ENCODE results near the gene TIPARP. TPM values are rescaled to one million over a fixed set of nuclear protein-coding genes. Genes with fewer than 3 reads are reported as not detected.
"Not testable (repeated sequence)": the region's sequence is repeated elsewhere in the genome, so short reads cannot be mapped to it uniquely, and the experiment has no call there.

TIPARP gene
- total RNA-seq, 3 donors from 2014 or later: 28.5 to 103 (median 45.1) TPM

DNA sequence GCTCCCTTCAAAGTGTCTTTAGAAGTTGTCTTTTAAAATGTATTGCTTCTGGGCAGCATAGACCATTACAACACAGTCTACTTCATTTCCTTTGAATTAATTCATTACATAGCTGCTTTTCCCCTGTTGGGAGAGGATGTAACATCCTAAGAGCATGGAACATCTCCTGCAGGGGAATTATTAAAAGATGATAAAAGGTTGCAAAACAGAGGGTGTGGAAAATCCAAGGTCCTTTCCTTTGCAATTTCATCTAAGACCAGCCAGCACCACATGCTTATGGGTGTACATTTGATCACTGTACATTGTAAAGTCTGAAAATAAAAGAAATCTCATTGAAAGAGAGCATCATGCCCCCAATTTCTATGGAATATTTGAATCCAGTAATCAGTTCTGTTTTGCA, 57.4 kb downstream of the TIPARP start:
- Histone ChIP-seq H3K27ac (no peak overlapping the region), H3K4me1 (no peaks in the 10 kb centered on the region), H3K4me3 (no peak overlapping the region), H3K27me3 (no peaks in the 10 kb centered on the region), H3K9me3 (no peaks in the 10 kb centered on the region), H3K36me3 (no peaks in the 10 kb centered on the region)
- no peak for DNase-seq (ENCODE audit: low spot score in 2 of 2)
- TF ChIP-seq POLR2A (IDR thresholded peaks at IDR 0.05): no peak
- TF ChIP-seq, protein P1, sequence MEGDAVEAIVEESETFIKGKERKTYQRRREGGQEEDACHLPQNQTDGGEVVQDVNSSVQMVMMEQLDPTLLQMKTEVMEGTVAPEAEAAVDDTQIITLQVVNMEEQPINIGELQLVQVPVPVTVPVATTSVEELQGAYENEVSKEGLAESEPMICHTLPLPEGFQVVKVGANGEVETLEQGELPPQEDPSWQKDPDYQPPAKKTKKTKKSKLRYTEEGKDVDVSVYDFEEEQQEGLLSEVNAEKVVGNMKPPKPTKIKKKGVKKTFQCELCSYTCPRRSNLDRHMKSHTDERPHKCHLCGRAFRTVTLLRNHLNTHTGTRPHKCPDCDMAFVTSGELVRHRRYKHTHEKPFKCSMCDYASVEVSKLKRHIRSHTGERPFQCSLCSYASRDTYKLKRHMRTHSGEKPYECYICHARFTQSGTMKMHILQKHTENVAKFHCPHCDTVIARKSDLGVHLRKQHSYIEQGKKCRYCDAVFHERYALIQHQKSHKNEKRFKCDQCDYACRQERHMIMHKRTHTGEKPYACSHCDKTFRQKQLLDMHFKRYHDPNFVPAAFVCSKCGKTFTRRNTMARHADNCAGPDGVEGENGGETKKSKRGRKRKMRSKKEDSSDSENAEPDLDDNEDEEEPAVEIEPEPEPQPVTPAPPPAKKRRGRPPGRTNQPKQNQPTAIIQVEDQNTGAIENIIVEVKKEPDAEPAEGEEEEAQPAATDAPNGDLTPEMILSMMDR (IDR thresholded peaks at IDR 0.05): no peak
- TF ChIP-seq POLR2AphosphoS5 (IDR thresholded peaks at IDR 0.05): no peak
- intact Hi-C loops (cut with DNase I; ENCODE audit: low total_unique reads): no loop called here

DNA sequence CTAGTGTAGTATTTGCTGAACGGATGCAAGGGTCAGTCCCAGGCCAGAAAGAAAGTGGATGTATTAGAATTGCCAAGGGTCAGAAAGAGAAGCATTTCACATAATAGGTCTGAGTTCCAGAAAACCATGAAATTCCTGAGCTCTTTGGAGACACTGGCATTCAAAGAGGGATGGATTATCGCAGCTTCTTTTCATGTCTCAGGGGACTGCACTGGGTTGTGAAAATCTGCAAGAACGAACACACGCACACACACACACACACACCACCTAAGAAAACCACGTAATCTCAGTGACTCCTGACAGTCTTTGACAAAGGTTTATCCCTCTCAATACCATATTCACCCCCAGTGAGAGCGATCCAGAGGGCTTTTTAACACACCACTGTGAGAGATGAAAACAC, 57.9 kb downstream of the TIPARP start:
- TF ChIP-seq POLR2A (IDR thresholded peaks at IDR 0.05): no peak
- H3K27me3 ChIP-seq: no peaks in the 10 kb centered on the region
- no peaks in the 10 kb centered on the region for H3K36me3 ChIP-seq
- H3K4me3 ChIP-seq: no peak overlapping the region
- no peaks in the 10 kb centered on the region for H3K4me1 ChIP-seq
- no peaks in the 10 kb centered on the region for H3K9me3 ChIP-seq
- H3K27ac ChIP-seq: no peak overlapping the region
- no peak for DNase-seq (ENCODE audit: low spot score in 2 of 2)
- intact Hi-C loops (cut with DNase I; ENCODE audit: low total_unique reads): no loop called here

DNA sequence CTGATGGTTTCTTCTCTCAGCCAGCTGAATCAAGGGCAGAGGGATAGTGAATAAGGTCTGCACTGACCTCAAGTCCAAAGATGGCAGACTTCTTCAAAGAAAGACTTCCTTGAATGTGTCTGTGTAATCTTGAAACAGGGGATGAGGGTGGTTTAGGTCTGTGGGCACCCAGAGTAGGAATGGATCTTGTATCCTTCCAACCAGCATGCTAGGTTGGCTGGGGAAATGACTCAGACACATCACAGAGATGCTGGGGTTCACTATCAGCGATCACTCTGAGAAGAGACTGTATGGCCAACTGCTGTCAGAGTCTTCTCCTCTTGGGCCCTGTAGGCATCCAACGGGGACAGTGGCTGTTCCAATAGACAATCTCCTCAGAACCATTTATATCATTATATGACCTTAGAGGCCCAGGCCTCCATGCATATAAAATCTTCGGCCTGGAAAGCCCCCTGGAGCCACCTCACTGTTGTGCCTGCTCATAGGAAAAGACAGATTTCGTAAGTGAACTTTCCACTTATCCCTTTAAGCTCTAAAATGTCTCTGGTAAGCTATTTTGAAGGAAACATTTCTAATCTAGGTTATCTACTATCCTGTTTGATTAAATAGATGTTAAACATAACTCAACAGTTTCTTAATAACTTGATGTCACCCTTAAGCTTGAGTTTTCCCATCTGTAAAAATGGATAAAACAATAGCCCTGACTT, 58.5 kb downstream of the TIPARP start:
- no peaks in the 10 kb centered on the region for H3K9me3 ChIP-seq
- H3K27ac ChIP-seq: no peak overlapping the region
- no peak overlapping the region for H3K4me3 ChIP-seq
- H3K4me1 ChIP-seq: no peaks in the 10 kb centered on the region
- H3K27me3 ChIP-seq: no peaks in the 10 kb centered on the region
- no peaks in the 10 kb centered on the region for H3K36me3 ChIP-seq
- TF ChIP-seq POLR2A (IDR thresholded peaks at IDR 0.05): no peak
- intact Hi-C loops (cut with DNase I; ENCODE audit: low total_unique reads): no loop called here
- no peak for DNase-seq (ENCODE audit: low spot score in 2 of 2)

- intact Hi-C loops (cut with DNase I; ENCODE audit: low total_unique reads); DNase-seq (ENCODE audit: low spot score in 2 of 2); H3K9me3 ChIP-seq; H3K4me1 ChIP-seq; H3K4me3 ChIP-seq; H3K36me3 ChIP-seq; H3K27ac ChIP-seq; H3K27me3 ChIP-seq: not testable (repeated sequence)
These were observed 60.3 kb downstream of the TIPARP start for GRCh38 chr3:156734661-156735060.

- no peak overlapping the region for H3K4me3 ChIP-seq
- no peak for TF ChIP-seq POLR2AphosphoS5 (IDR thresholded peaks at IDR 0.05)
- TF ChIP-seq POLR2A (IDR thresholded peaks at IDR 0.05): no peak
- TF ChIP-seq, protein P1 (IDR thresholded peaks at IDR 0.05): no peak
- no peaks in the 10 kb centered on the region for H3K4me1 ChIP-seq
- no peak for DNase-seq (ENCODE audit: low spot score in 2 of 2)
- no peaks in the 10 kb centered on the region for H3K9me3 ChIP-seq
- H3K36me3 ChIP-seq: no peaks in the 10 kb centered on the region
- H3K27me3 ChIP-seq: no peaks in the 10 kb centered on the region
- intact Hi-C loops (cut with DNase I; ENCODE audit: low total_unique reads): no loop called here
- no peak overlapping the region for H3K27ac ChIP-seq
These were observed 61.1 kb downstream of the TIPARP start for GRCh38 chr3:156735471-156735870.

DNA sequence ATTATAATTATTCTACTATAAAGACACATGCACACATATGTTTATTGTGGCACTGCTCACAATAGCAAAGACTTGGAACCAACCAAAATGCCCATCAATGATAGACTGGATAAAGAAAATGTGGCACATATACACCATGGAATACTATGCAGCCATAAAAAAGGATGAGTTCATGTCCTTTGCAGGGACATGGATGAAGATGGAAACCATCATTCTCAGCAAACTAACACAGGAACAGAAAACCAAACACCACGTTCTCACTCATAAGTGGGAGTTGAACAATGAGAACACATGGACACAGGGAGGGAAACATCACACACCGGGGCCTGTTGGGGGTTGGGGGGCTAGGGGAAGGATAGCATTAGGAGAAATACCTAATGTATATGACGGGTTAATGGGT, 62.7 kb downstream of the TIPARP start:
- intact Hi-C loops (cut with DNase I; ENCODE audit: low total_unique reads); H3K4me1 ChIP-seq; H3K4me3 ChIP-seq: not testable (repeated sequence)

DNA sequence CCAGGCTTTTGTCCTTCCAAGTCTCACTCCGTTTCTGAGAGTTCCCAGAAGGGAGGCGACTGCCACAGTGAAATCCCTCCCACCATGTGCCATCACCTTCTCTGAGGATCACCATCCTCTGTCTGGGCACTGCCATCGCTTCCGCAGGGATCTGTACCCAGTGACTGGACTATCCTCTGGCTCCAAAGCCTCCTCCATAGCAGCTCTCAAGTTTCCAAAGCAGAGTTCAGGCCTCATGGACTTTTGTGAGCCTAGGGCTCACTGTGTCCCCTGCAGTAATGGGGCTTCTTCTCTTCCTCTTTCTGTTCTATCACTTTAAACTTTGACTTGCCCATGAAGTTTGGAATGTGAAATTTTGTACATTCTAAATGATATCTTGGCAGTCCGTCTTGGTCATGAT, 63.9 kb downstream of the TIPARP start:
- no peaks in the 10 kb centered on the region for H3K36me3 ChIP-seq
- no peaks in the 10 kb centered on the region for H3K9me3 ChIP-seq
- H3K4me1 ChIP-seq: no peaks in the 10 kb centered on the region
- no peak for DNase-seq (ENCODE audit: low spot score in 2 of 2)
- no peak overlapping the region for H3K27ac ChIP-seq
- H3K27me3 ChIP-seq: no peaks in the 10 kb centered on the region
- intact Hi-C loops (cut with DNase I; ENCODE audit: low total_unique reads): no loop called here
- TF ChIP-seq POLR2AphosphoS5 (IDR thresholded peaks at IDR 0.05): no peak
- TF ChIP-seq POLR2A (IDR thresholded peaks at IDR 0.05): no peak
- TF ChIP-seq, protein P1 (IDR thresholded peaks at IDR 0.05): no peak
- no peak overlapping the region for H3K4me3 ChIP-seq

More for the DNA sequence above, 62.7 kb downstream of the TIPARP start:
- H3K9me3 ChIP-seq; H3K36me3 ChIP-seq; H3K27me3 ChIP-seq; DNase-seq (ENCODE audit: low spot score in 2 of 2); H3K27ac ChIP-seq: not testable (repeated sequence)
